Hypothalamus (tissue), 51 donors: ENCODE measurements around the gene DDX3X.
"Not testable (repeated sequence)": the region's sequence is repeated elsewhere in the genome, so short reads cannot be mapped to it uniquely, and the experiment has no call there.

Experiments
- DNase-seq, 51 donors: peaks; one replicate each; lab custom pipeline; 2025; lab: John Stamatoyannopoulos, UW

The DDX3X gene

GRCh38 chrX:41409006-41409405, 75.0 kb downstream of the DDX3X start:
- no peak for DNase-seq

GRCh38 chrX:41411222-41411621, 77.3 kb downstream of the DDX3X start:
- DNase-seq: not testable (repeated sequence)

- DNase-seq: peak in 1 of 51 donors; percentile 0
Measured at GRCh38 chrX:41412261-41413081, 78.5 kb downstream of the DDX3X start.
